Renal cortex interstitium (tissue), 11 donors: ENCODE results near the gene FBF1. TPM values are rescaled to one million over a fixed set of nuclear protein-coding genes. Genes with fewer than 3 reads are reported as not detected.
A peak's percentile ranks its signal among the peaks of the same experiment; 100 is the strongest.

Source experiments
- DNase-seq, 11 donors: peaks; one replicate each; pipeline ENCODE4 v3.0.0-alpha.2; 2013; ENCODE audit warnings: low read depth in 9 of 11, low spot score in 4 of 11; ENCODE audit errors: extremely low read depth in 1 of 11
- polyA plus RNA-seq, 3 donors: library from polyadenylated mRNA; unstranded; fragments of 120-200 nt; gene quantifications; one replicate each; pipeline ENCODE4 v1.2.1, GENCODE V29; 2013; ENCODE audit not compliant: insufficient read length in 3 of 3

FBF1 gene
- polyA plus RNA-seq, 3 donors, result 7.5 to 14.4 (median 12.4) TPM

DNA sequence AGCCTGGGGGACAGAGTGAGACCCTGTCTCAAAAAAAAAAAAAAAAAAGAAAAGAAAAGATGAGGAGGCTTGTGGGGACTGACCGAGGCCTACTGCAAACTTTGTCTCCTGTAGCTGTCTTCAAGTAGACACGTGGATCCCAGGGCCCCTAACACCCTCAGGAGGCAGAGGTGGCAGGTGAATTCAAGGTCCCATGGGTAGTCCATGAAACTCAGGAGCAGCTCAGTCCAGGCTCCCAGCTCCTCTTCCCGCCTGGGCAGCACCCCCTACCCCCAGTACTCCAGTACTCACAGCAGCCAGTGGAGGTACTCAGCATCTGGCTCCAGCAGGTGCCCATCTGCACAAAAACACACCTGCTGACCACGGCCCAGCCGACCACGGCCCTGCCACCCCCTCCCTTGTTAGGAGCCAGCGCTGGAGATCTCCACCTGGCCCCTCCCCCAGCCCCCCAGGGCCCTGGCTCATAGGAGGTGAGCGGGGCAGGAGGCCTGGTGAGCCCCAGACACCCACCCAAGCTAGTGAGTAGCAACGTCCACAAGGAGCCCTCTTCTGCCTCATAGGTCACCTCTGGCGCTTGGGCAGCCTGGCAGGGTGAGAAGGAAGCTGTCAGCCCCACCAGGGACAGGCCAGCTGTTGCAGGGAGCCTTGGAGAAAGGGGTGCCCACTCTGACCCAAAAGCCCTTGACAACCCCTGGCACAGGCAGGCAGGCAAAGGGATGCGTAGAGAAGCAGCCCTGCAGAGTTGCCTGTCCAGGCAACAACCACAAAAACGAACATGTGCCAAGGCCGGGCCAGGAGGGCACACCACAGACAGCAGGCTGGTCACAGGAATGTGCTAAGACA, 39.9 kb downstream of the FBF1 start:
- DNase-seq, result no peak

DNA sequence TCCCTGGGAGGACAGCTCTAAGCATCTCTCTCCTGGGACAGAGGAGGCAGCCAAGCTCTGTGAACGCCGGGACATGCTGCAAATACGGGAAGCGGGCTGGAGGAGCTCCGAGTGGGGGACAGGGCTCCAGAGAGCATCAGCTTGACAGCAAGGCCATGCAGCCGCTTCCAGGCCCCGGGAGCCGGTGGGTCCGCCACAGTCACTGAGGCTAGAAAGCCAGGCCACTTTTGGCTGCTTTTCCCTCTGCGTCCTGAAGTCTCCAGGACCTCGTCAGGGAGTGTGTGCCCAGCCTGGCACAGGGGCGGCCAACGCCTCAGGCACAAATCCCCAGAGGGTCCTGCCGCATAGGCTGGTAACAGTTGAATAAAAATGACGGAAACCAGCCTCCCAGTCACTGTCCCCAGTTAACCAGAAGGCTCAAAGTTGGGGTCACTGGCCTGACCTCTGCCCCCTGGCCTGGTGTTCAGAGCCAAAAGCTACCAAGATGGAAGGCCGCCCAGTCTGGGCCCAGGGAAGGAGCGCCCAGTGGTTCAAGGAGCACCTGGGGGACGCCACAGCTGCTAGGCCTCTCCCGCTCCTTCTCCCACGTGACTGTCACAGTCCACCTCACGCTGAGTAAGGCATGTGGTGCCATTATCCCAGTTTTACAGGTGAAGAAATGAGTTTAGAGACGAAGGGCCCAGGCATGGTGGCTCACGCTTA, 40.9 kb downstream of the FBF1 start:
- no peak for DNase-seq

DNA sequence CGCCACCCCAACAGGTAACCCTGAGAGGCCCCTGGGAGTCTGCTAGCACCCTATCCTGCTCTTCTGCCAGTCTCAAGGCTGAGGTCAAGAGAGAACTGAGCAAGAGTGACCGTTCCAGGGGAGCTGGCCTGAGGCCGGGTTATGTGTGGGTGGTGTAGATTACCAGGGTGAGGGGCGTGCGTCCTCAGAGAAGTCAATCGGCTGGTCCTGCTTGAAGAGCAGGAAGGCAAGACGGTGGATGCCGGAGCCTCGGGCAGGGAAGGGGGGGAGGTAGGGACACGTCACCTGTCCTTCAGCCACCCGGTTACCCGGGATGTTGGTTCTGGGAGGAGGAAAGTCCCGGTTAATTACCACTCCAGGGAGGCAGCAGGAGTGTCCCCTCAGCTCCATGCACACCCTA, 41.5 kb downstream of the FBF1 start:
- DNase-seq, result no peak

DNA sequence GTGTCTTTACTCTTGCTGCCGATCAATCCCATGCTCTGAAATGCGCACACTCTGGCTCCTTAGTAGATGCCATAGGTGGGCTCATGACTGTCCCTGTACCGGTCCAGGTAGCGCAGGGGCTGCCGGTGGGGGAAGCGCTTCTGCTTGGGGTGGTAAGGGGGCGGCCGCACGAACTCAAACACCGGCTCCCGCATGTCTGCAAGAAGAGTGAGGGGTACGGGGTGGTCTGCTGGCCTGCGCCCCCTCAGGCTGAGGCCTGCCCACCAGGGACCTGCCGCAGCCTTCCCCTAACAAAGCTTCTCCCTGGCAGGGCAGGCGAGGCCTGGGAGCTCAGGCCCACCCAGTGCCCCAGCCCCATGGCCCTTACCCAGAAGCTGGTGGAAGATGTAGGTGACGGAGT, 42.1 kb downstream of the FBF1 start:
- DNase-seq, result no peak

DNA sequence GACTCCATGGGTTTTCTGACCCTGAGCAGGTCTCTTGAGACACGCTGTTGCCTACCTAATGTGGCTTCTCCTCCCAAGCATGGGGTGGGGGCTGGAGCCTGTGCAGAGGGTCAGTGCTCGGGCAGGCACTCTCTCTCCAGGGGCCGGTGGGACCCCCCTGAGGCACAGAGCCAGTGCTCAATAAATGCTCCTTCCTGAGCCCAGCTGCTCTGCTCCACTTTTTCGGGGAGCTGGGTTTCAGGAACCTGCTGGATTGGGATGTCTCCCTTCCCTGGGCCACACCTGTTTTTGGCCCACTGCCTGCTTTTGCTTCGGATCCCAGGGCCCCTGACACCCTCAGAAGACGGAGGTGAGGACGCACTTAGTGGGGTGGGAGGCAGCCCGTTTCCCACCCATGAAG, 42.8 kb downstream of the FBF1 start:
- no peak for DNase-seq

DNA sequence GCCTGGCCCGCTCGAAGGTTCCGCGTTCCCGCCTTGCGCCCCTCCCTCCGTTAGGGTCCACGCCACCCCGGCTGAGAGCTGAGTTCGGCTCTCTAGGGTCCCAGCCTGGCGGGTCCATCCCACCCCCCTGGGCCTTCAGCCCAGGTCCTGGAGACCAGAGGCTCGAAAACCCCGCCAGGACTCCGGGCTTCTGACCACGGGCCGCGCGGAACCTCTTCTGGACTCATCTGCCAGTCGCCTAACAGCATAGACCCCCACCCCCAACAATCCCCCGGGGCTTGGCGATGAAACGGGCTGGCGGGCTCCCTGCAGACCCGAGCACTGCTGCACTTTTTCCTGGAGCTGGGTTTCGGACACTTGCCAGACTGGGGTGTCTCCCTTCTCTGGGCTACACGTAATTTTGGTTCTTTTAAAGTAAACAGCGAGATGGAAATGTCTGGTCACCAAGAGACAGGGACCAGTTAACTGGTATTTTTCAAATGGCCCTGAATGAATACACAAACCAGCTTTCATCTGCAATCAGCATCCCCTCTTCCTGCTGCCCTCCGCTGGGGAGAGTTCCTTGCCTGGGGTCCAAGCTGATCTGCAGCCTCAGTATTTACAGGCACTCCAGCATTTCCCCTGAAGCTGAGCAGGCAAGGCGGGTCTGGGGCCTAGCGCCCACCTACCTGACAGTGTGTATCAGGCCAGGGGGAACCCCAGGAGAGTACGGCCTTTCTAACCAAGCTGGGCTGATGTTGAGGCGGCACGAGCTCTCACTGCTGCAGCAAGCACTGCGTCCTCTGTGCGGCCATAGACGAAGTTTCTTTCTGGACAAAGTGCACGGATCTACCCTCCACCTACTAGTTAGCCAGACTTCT, 43.5 kb downstream of the FBF1 start:
- no peak for DNase-seq

DNA sequence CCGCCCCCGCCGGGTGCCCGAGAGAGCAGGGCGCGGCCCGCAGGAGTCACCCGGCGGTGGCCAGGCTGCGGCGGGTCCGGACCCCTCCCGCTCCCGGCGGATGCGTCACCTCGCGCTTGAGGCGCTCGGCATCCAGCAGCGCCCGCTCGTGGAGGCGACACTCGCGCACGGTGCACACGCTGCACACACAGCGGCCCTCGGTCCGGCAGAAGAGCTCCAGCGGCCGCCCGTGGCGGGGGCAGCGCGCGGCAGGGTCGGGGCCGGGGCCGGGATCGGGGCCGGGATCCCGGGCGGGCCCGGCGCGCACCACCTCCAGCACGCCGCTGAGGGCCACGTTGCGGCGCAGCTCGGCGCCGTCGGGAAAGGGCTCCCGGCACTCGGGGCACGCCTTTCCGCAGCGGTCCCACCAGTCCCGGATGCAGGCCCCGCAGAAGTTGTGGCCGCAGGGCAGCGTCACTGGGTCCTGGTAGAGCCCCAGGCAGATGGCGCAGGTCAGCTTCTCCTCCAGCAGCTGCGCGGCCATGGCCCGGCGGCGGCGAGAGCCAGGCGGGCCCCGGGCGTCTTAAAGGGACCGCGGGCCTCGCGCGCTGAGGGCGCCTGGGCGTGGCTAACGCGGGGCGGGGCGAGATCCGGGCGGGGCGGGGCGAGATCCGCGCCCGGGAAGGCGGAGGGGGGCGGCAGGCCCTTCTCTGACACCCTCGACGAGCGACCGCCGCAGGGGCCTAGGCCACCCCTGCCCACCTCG, 44.3 kb downstream of the FBF1 start, which contains the start of gene TRIM65:
Gene TRIM65, minus strand, starts transcription at position 537 of the 745 bp plus-strand sequence. Its CDS starts 14 bp downstream, at position 523.
- DNase-seq, result peak in 3 of 11 donors; percentile 67 to 71 (median 67)

DNA sequence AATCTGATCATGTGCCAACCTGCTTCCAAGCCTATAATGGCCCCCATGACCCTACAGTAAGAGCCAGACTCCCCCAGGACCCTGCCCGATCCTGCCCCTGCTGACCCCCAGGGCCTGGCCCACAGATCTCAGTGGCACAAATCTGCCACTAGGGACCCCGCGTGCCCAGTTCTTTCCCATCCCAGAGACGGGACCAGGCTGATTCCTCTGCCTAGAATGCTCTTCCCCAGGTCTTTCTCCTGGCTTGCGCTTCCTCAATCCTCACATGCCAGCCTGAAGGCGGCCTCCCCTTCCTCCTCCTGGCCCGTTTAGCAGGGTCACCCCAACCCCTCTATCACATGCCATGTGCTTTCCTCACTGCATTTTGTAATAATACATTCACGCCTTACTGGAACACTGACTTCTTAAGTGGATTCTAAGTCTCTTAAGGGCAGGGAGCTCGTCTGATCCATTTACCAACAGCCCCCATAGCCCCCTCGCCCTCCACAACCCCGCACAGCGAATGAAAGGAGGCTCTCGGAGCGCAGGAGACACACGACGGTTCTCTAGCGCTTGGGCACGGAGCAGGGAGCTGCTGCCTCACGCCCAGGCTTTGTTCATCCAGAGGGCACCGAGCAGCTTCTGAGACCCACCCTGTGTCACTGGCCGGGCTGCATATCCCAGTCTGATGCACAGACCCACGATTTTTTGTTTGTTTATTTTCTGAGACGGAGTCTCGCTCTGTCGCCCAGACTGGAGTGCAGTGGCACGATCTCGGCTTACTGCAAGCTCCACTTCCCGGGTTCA, 45.3 kb downstream of the FBF1 start:
- no peak for DNase-seq

DNA sequence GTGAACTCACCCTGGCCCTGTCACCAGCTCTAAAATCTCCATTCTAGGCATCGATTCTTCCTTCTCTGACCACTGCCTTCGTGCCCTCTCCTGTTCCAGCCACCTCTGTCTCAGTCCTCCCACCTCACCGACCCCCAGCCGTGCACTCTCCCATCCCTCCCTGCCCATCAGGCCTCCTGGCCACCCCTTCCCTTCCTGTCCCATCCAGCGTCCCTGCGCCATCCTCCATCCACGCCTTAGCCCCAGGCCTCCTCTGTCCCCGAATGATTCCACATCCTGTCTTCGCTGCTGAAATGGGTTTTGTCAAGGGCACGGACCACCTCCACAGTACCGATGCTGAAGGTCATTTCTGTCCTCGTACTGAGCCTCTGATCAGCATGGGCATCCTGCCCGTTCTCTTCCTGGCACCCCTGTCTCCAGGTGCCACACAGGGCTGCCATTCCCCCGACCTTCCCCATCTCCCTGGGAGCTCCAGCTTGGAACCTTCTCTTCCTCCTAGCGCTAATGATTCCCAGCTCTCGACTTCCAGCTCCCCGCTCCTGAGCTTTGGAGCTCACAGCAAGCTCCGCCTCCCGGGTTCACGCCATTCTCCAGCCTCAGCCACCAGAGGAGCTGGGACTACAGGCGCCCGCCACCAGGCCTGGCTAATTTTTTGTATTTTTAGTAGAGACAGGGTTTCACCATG, 46.7 kb downstream of the FBF1 start:
- DNase-seq, result no peak

DNA sequence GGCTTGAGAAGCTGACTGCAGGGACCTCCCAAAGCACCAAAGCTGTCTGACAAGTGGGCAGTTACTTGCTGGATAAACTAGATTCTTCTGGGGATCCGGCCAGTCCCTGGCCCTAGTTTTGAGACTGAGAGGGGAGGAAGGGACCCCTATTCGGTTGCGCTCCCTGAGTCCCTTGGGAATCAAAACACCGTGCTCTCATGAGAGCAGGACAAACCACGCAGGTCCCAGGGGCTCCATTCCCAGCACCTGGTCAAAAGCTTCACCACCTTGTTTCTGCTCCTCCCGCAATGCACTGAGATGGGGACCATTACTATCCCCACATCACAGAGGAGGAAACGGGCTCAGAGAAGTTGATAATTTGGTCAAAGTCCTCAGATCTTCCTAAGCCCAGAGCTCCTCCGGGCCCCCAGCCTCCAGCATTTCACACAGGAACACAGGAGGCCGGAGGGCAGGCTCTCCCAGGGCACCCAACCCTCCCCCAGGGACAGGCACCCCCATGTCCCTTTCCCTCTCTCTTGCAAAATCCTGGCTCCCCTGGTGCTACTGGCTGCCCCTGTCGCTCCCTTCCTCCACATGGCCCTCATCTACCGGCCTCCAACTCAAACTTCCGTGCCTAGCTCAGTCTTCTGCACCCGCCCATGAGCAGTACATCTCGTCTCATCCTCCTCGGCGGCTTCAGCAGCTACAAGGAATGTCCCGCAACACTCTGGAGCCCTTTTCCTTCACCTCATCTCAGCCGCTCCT, 47.4 kb downstream of the FBF1 start:
- no peak for DNase-seq

DNA sequence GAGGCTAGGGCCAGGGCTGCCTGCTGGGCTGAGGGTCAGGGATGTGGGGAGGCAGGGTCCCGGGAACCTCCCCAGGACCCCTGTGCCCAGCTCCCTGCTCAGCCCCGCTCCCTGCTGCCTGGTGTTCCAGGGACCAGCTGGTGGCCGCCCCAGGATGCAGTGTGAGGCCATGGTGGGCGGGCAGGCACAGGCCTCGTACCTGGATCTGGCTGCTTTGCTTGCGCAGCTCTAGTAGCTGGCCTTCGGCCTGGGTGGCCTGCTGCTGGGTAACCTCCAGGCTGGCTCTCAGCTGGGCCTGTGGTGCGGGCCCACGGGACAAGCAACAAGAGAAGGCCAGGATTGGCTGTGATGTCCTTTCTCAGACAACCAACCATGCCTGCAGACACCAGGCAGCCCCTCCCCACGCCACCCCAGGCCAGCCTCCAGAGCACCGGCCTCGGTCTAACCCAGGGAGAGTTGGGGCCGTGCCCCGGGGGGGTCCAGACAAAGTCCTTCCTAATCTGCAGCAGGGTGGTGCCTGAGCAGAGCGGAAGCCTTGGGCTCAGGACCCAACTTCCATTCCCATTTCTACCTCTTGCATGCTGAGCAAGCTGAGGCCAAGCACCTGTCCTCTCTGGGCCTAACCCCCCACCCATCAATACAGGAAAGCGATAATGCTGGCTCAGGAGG, 48.2 kb downstream of the FBF1 start:
- no peak for DNase-seq

DNA sequence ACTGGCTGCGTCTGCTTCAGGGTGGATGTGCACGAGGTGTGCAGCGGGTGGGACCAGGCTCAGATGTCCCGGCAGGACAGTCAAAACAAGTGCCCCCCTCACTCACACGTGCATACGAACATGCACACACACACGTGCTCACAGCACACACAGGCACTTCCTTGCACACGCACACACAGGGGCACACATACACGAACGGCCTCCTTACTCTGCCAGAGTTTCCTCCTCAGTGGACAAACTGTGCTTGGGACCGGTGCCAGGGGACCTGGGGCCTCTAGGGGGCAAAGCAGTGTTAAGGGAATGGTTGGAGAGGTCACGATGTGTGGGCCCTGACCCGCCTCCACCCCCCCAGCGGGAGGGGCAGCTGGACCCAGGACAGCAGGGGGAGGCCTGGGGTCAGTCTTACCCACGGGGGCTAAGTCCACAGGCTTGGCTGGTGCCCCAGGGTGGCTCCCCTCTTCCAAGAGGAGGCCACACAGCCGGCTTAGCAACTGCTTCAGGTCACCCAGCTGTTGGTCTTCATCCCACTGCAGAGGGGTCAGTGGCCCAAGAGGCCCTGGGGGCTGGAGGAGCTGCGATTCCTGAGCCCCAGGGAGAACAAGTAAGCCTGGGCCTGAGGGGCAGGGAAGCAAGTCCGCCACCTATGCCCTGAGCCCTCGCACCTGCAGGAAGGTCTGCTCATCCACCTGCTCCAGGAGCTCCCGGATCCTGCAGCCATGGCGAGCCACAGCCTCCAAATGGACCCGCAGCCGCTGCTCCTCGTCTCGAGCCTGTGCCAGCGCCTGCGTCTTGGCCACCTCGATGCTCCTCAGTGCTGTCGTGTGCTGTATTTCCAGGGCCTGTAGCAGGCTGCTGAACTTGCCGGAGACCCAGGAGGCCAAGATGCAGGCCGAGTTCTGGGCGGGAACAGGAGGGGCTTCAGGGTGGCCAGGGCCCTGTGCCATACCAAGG, 49.0 kb downstream of the FBF1 start:
- no peak for DNase-seq

DNA sequence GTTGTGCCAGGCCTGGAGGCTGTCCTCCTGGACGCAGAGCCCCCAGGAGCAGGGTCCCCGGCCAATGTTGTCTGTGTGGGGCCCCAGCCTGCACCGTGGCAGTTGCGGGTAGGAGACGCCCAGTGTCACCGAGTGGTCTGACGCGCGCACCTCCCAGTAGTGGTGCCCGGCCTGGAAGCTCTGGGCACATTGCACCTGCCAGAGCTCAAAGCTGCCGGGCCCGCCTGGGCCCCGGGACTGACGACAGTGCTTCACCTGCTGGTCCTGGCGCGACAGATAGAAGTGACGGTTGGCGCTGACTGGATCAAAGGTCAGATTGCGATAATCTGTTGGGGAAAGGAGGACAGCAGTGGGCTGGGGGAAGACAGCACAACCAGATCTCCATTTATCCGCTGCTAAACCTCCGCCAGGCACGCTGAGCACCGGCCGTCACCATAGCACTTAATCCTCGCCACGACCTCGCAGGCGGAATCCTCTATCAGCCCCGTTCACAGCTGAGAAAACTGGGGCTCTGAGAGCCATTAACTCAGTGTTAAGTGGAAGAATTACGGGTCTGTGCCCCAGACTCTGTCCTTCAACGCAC, 49.7 kb downstream of the FBF1 start:
- no peak for DNase-seq

DNA sequence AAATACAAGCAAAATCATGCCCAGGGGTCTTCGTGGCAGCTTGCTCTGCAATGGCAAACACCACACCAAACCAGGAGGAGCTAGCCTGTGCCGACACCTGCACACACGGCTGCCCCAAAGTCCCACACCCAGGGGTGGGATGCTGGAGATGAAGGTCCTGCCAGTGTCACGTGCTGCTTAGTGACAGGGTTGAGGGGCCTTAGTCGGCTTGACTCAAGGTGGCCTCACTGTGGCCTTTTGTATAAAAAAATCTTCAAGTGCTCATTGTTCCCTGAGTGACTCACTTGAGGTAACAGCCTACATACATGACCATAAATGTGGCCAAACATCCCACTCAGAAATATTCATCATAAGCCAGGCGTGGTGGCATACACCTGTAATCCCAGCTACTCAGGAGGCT, 51.4 kb downstream of the FBF1 start:
- DNase-seq, result no peak

DNA sequence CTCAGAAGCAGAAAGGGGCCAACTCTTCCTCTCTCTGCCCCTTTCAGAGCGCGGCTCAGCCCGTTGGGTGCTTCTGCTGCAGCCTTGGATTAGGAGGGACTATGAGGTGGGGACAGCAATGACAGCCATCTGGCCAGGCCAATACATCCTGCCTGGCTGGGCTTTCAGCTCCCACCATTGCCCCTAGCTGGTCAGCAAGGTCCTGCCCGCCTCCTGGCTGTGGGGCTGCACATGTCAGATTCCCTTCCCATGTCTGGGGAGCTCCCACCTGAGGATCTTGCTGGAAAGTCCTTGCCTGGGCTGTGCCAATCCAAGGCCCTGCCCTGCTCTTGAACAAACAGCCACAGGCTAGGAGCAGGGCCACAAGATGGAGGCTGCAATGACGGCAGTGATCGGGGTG, 52.4 kb downstream of the FBF1 start:
- DNase-seq, result no peak
